Lower lobe of right lung (tissue), 2 donors: Measurements from ENCODE around the gene TMEM109. TPM values are rescaled to one million over a fixed set of nuclear protein-coding genes. Genes with fewer than 3 reads are reported as not detected.

Source experiments
- ATAC-seq, 2 donors: fragments of 200-7000 bp; cut with Tn5 transposase; one replicate each; pipeline ENCODE4 v1.9.1; 2020 to 2022; ENCODE audit warnings: mild to moderate bottlenecking in 2 of 2, moderate library complexity in 2 of 2
- DNase-seq: peaks from one replicate; pipeline ENCODE4 v3.0.0-alpha.2; 2020
- H3K27ac ChIP-seq: fragments of 200-600 bp; one replicate; pipeline ENCODE4 v1.8.0; 2022
- H3K27me3 ChIP-seq: fragments of 200-600 bp; one replicate; pipeline ENCODE4 v1.8.0; 2022; ENCODE audit warnings: low read depth
- H3K36me3 ChIP-seq: fragments of 200-600 bp; one replicate; pipeline ENCODE4 v1.8.0; 2022; ENCODE audit warnings: mild to moderate bottlenecking
- H3K4me1 ChIP-seq: fragments of 200-600 bp; one replicate; pipeline ENCODE4 v1.8.0; 2022
- H3K4me3 ChIP-seq: fragments of 200-600 bp; one replicate; pipeline ENCODE4 v1.8.0; 2022; ENCODE audit warnings: mild to moderate bottlenecking
- H3K9me3 ChIP-seq: fragments of 200-600 bp; one replicate; pipeline ENCODE4 v1.8.0; 2022
- CTCF ChIP-seq: fragments of 200-600 bp; IDR thresholded peaks from one replicate; pipeline ENCODE4 v1.8.0; 2022; ENCODE audit warnings: antibody characterized with exemption, mild to moderate bottlenecking
- intact Hi-C: fragments of 100-400 bp; cut with DNase I; formaldehyde crosslinking; loops from one replicate; pipeline ENCODE4 v1.11.0; 2022
- total RNA-seq: library from RNA; stranded (reverse); fragmentation: NEBNext Ultra II Directional; extraction: Animal tissue kit (Norgen Biotek cat#: 25700); gene quantifications from one replicate; pipeline ENCODE4 v1.2.1, GENCODE V29; 2021
- donor health status: DM: no; HTN: yes; CAD: no; lungs with severe emphysema.

Gene TMEM109
- total RNA-seq, 1 donor from 2014 or later, result 142 TPM

GRCh38 chr11:60910281-60910687 is 3.7 kb upstream of the TMEM109 start:
- no peak for TF ChIP-seq CTCF
- H3K4me3 ChIP-seq, result no peak overlapping the region
- no peak for ATAC-seq
- DNase-seq, result no peak
- intact Hi-C loops, result no loop called here
- H3K27ac ChIP-seq, result no peak overlapping the region
- H3K4me1 ChIP-seq, result peaks cover 42% of the 10 kb centered on the region
- no peaks in the 10 kb centered on the region for H3K27me3 ChIP-seq
- no peaks in the 10 kb centered on the region for H3K9me3 ChIP-seq
- H3K36me3 ChIP-seq, result no peaks in the 10 kb centered on the region

- ATAC-seq (no peak), DNase-seq (no peak)
- TF ChIP-seq CTCF, result no peak
- peak overlapping the region; percentile 5 for H3K27ac ChIP-seq
- no peak overlapping the region for H3K4me3 ChIP-seq
- no peaks in the 10 kb centered on the region for H3K27me3 ChIP-seq
- intact Hi-C loops, result no loop called here
- H3K4me1 ChIP-seq, result peaks cover 42% of the 10 kb centered on the region
- no peaks in the 10 kb centered on the region for H3K9me3 ChIP-seq
- H3K36me3 ChIP-seq, result no peaks in the 10 kb centered on the region
Observed at GRCh38 chr11:60910711-60911380, 3.1 kb upstream of the TMEM109 start.

GRCh38 chr11:60912223-60912850 is 1.6 kb upstream of the TMEM109 start:
- Histone ChIP-seq H3K9me3 (no peaks in the 10 kb centered on the region), H3K27me3 (no peaks in the 10 kb centered on the region), H3K4me3 (no peak overlapping the region), H3K36me3 (no peaks in the 10 kb centered on the region), H3K27ac (no peak overlapping the region), H3K4me1 (peaks cover 51% of the 10 kb centered on the region)
- no peak for TF ChIP-seq CTCF
- DNase-seq (no peak), ATAC-seq (no peak)
- intact Hi-C loops, result no loop called here

- peak overlapping the region; percentile 94 for H3K27ac ChIP-seq
- H3K4me3 ChIP-seq, result peak overlapping the region; percentile 97
- H3K36me3 ChIP-seq, result no peaks in the 10 kb centered on the region
- TF ChIP-seq CTCF, result no peak
- DNase-seq (no peak), ATAC-seq (no peak)
- intact Hi-C loops, result no loop called here
- H3K9me3 ChIP-seq, result no peaks in the 10 kb centered on the region
- H3K27me3 ChIP-seq, result no peaks in the 10 kb centered on the region
- H3K4me1 ChIP-seq, result peaks cover 52% of the 10 kb centered on the region
Observed at GRCh38 chr11:60912851-60913528, 968 bp upstream of the TMEM109 start.

GRCh38 chr11:60914633-60915247 is 782 bp downstream of the TMEM109 start:
- TF ChIP-seq CTCF, result no peak
- H3K4me1 ChIP-seq, result peaks cover 67% of the 10 kb centered on the region
- peaks cover 2% of the 10 kb centered on the region for H3K36me3 ChIP-seq
- H3K27ac ChIP-seq, result peak overlapping the region; percentile 94
- peak overlapping the region; percentile 97 for H3K4me3 ChIP-seq
- intact Hi-C loops, result no loop called here
- no peaks in the 10 kb centered on the region for H3K27me3 ChIP-seq
- DNase-seq (no peak), ATAC-seq (peak; percentile 62)
- no peaks in the 10 kb centered on the region for H3K9me3 ChIP-seq
